Panc1 (cell line): ENCODE data around the gene APEX1. TPM values are rescaled to one million over a fixed set of nuclear protein-coding genes. Genes with fewer than 3 reads are reported as not detected.

Experiments
- ATAC-seq: fragments of 200-7000 bp; cut with Tn5 transposase; 2 replicates; pipeline ENCODE4 v1.9.1; 2020; ENCODE audit warnings: mild to moderate bottlenecking, moderate library complexity
- BruUV-seq: library from RNA; stranded (reverse); fragments of 400-500 nt; replicated peaks from 2 replicates; lab custom pipeline; 2021; lab: Mats Ljungman, UMichigan
- CTCF ChIA-PET: fragments of 300-600 bp; sonication (Branson Sonifier 250); formaldehyde crosslinking; loops from one replicate; lab custom pipeline; 2022; ENCODE audit warnings: antibody characterized with exemption; lab: Charles Lee
- POLR2A ChIA-PET: fragments of 300-600 bp; sonication (Branson Sonifier 250); formaldehyde crosslinking; loops from one replicate; lab custom pipeline; 2022; ENCODE audit warnings: antibody characterized with exemption; lab: Charles Lee
- DNase-seq: peaks from one replicate; pipeline ENCODE4 v3.0.0-alpha.2; 2010; ENCODE audit warnings: low read depth, low spot score
- H3K27ac ChIP-seq: 2 replicates; pipeline ENCODE4 v1.5.1; 2011; ENCODE audit warnings: mild to moderate bottlenecking, low read length, inconsistent platforms
- H3K27me3 ChIP-seq: fragments of 200-500 bp; sonication (Bioruptor generic); 2 replicates; pipeline ENCODE4 v1.6.0; 2014; ENCODE audit warnings: low read length, inconsistent platforms; ENCODE audit not compliant: control insufficient read depth, insufficient read depth
- H3K36me3 ChIP-seq: fragments of 200-500 bp; sonication (Bioruptor generic); 2 replicates; pipeline ENCODE4 v1.5.1; 2014; ENCODE audit warnings: inconsistent platforms, mild to moderate bottlenecking, low read length, moderate library complexity; ENCODE audit not compliant: control insufficient read depth, insufficient read depth
- H3K4me1 ChIP-seq: 2 replicates; pipeline ENCODE4 v1.5.1; 2011; ENCODE audit warnings: inconsistent platforms, mild to moderate bottlenecking, low read length, moderate library complexity; ENCODE audit not compliant: control insufficient read depth, insufficient read depth
- H3K4me3 ChIP-seq, 2 experiments: 2 replicates each; pipeline ENCODE4 v1.5.1; 2011 to 2012; ENCODE audit warnings: low read depth in 2 of 2, low read length in 2 of 2, mild to moderate bottlenecking in 2 of 2, inconsistent platforms in 1 of 2, moderate library complexity in 1 of 2
- H3K9me3 ChIP-seq: fragments of 200-500 bp; sonication (Bioruptor generic); 2 replicates; pipeline ENCODE4 v1.5.1; 2014; ENCODE audit warnings: low read depth, mild to moderate bottlenecking, inconsistent platforms, low read length, moderate library complexity; ENCODE audit not compliant: control insufficient read depth, insufficient read depth
- CTCF ChIP-seq: fragments of 450-650 bp; IDR thresholded peaks from 2 replicates; pipeline ENCODE4 v1.5.1; 2017; ENCODE audit warnings: mild to moderate bottlenecking
- POLR2AphosphoS5 ChIP-seq: IDR thresholded peaks from 2 replicates; pipeline ENCODE4 v1.6.1; 2012; ENCODE audit warnings: mild to moderate bottlenecking, low read depth, low read length, moderate library complexity
- SIN3A ChIP-seq: IDR thresholded peaks from 2 replicates; pipeline ENCODE4 v1.6.1; 2012; ENCODE audit warnings: low read depth, mild to moderate bottlenecking, low read length, moderate library complexity, borderline replicate concordance; ENCODE audit not compliant: insufficient read depth
- TCF7L2 ChIP-seq: IDR thresholded peaks from 2 replicates; pipeline ENCODE4 v1.6.1; 2011; ENCODE audit warnings: mild to moderate bottlenecking, low read depth, low read length, inconsistent platforms
- in situ Hi-C: cut with HindIII; loops from 2 replicates; pipeline ENCODE4 v1.10.0; 2016; ENCODE audit warnings: low sequenced_read_pairs, low pct_unique_long_range_greater_than_20kb
- intact Hi-C: fragments of 100-400 bp; cut with micrococcal nuclease; formaldehyde crosslinking; loops from one replicate; pipeline ENCODE4 v1.10.0; 2022; ENCODE audit not compliant: unreplicated experiment
- total RNA-seq: library from RNA; stranded (reverse); gene quantifications from one replicate; pipeline ENCODE4 v1.2.1, GENCODE V29; 2021; ENCODE audit not compliant: unreplicated experiment
- TF ChIP-seq, protein P1 (sequence below), 2 experiments: IDR thresholded peaks; 2 replicates each; pipeline ENCODE4 v1.6.1; 2011 to 2012; ENCODE audit warnings: low read depth in 2 of 2, control low read depth in 1 of 2, low read length in 1 of 2, mild to moderate bottlenecking in 1 of 2, moderate library complexity in 1 of 2; ENCODE audit not compliant: insufficient read depth in 1 of 2

Gene APEX1
- total RNA-seq, 1 experiment from 2014 or later = 163 TPM

- POLR2A ChIA-PET = interaction anchor here (1.0 kb wide), 1 partner anchor 156 kb away, joined by 3 read pairs; no protein-coding TSS in a partner anchor
- DNase-seq = no peak
- H3K27ac ChIP-seq = no peak overlapping the region
- no peaks in the 10 kb centered on the region; the same call in 1 of the 2 replicates for H3K4me1 ChIP-seq
- intact Hi-C loops = no loop called here
- CTCF ChIA-PET = interaction anchor here (0.6 kb wide), 1 partner anchor 84 kb away, joined by 3 read pairs; no protein-coding TSS in a partner anchor
- no peaks in the 10 kb centered on the region for H3K27me3 ChIP-seq
- in situ Hi-C loops = no loop called here
- no peak overlapping the region for H3K4me3 ChIP-seq
- no peak for ATAC-seq
- no TSS peak for BruUV-seq
- no peaks in the 10 kb centered on the region for H3K9me3 ChIP-seq
- TF ChIP-seq TCF7L2 = no peak
- TF ChIP-seq, protein P1, sequence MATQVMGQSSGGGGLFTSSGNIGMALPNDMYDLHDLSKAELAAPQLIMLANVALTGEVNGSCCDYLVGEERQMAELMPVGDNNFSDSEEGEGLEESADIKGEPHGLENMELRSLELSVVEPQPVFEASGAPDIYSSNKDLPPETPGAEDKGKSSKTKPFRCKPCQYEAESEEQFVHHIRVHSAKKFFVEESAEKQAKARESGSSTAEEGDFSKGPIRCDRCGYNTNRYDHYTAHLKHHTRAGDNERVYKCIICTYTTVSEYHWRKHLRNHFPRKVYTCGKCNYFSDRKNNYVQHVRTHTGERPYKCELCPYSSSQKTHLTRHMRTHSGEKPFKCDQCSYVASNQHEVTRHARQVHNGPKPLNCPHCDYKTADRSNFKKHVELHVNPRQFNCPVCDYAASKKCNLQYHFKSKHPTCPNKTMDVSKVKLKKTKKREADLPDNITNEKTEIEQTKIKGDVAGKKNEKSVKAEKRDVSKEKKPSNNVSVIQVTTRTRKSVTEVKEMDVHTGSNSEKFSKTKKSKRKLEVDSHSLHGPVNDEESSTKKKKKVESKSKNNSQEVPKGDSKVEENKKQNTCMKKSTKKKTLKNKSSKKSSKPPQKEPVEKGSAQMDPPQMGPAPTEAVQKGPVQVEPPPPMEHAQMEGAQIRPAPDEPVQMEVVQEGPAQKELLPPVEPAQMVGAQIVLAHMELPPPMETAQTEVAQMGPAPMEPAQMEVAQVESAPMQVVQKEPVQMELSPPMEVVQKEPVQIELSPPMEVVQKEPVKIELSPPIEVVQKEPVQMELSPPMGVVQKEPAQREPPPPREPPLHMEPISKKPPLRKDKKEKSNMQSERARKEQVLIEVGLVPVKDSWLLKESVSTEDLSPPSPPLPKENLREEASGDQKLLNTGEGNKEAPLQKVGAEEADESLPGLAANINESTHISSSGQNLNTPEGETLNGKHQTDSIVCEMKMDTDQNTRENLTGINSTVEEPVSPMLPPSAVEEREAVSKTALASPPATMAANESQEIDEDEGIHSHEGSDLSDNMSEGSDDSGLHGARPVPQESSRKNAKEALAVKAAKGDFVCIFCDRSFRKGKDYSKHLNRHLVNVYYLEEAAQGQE (IDR thresholded peaks at IDR 0.05; ENCODE audit: insufficient read depth in 1 of 2, low read depth in 2 of 2, low read length in 1 of 2) = no peak
- TF ChIP-seq SIN3A = no peak
- no peak for TF ChIP-seq POLR2AphosphoS5
- no peak for TF ChIP-seq CTCF
- no peaks in the 10 kb centered on the region for H3K36me3 ChIP-seq
Measured at GRCh38 chr14:20499108-20499507, 44.1 kb downstream of the APEX1 start.

GRCh38 chr14:20499881-20500280 is 44.9 kb downstream of the APEX1 start:
- in situ Hi-C loops = no loop called here
- H3K27me3 ChIP-seq = no peaks in the 10 kb centered on the region
- POLR2A ChIA-PET = no interaction called here
- no peaks in the 10 kb centered on the region for H3K9me3 ChIP-seq
- no TSS peak for BruUV-seq
- ATAC-seq = no peak
- H3K27ac ChIP-seq = no peak overlapping the region
- TF ChIP-seq CTCF = no peak
- TF ChIP-seq, protein P1 (IDR thresholded peaks at IDR 0.05; ENCODE audit: insufficient read depth in 1 of 2, low read depth in 2 of 2, low read length in 1 of 2) = no peak
- no peak for TF ChIP-seq TCF7L2
- no peak for TF ChIP-seq SIN3A
- no peak for TF ChIP-seq POLR2AphosphoS5
- H3K4me3 ChIP-seq = no peak overlapping the region
- CTCF ChIA-PET = no interaction called here
- H3K4me1 ChIP-seq = no peaks in the 10 kb centered on the region; the same call in 1 of the 2 replicates
- DNase-seq = no peak
- H3K36me3 ChIP-seq = no peaks in the 10 kb centered on the region
- intact Hi-C loops = no loop called here
